GM19239 (cell line): Measurements from ENCODE around the gene PTPRD.

Experiments
- DNase-seq: peaks from one replicate; pipeline ENCODE4 v3.0.0; 2011; ENCODE audit warnings: low spot score; ENCODE audit not compliant: insufficient read length
- FAIRE-seq: peaks from 2 replicates; lab custom pipeline; 2011; peaks lifted over from hg19 to GRCh38; lab: Jason Lieb, UNC

Gene PTPRD

GRCh38 chr9:8430945-8431344 is 2181.9 kb downstream of the PTPRD start:
- DNase-seq, result no peak
- FAIRE-seq, result no peak

GRCh38 chr9:8429768-8430167 is 2183.0 kb downstream of the PTPRD start:
- DNase-seq, result no peak
- no peak for FAIRE-seq

DNA sequence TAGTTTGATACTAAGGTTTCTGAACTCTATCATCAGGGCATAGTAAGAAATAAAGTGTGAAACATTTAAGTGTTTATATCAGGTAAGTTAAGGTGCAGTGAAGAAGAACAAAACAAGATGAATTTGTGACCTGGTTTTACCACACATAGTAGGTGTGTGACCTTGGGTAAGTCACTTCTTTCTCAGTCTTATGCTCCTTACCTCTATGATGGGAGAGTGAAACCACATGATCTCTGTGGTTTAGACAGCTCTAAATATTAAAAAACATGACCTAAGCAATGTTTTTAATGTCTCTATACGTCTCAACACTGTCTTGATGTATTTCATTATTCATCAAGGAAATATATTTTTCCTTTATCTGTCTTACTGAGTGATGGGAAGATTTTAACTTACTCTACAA is 2183.6 kb downstream of the PTPRD start:
- no peak for FAIRE-seq
- no peak for DNase-seq

- no peak for FAIRE-seq
These were observed 2184.4 kb downstream of the PTPRD start for GRCh38 chr9:8428389-8428788.

GRCh38 chr9:8424786-8425410 is 2187.9 kb downstream of the PTPRD start:
- DNase-seq, result no peak
- FAIRE-seq, result no peak

More at GRCh38 chr9:8428389-8428788, 2184.4 kb downstream of the PTPRD start:
- no peak for DNase-seq

DNA sequence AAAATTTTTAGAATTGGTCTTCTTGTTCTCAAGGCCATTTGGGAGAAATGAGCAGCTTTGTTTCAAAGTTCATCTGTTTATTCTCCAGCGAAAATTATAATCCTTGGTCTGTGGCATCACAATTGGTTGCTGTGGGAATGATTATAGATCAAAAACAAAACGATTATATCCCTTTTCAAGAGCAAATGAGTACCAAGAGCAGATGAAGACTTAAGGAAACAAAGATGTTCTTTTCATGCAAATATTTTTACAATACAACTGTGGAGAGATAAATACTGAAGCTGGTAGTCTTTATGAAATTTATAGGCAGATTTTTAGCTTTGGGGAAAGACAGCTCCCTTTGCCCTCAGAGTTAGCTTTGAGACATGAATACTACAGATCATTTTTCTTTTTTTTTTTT is 2192.4 kb downstream of the PTPRD start:
- DNase-seq, result no peak
- FAIRE-seq, result no peak

GRCh38 chr9:8419596-8420275 is 2193.1 kb downstream of the PTPRD start:
- FAIRE-seq, result no peak
- no peak for DNase-seq

DNA sequence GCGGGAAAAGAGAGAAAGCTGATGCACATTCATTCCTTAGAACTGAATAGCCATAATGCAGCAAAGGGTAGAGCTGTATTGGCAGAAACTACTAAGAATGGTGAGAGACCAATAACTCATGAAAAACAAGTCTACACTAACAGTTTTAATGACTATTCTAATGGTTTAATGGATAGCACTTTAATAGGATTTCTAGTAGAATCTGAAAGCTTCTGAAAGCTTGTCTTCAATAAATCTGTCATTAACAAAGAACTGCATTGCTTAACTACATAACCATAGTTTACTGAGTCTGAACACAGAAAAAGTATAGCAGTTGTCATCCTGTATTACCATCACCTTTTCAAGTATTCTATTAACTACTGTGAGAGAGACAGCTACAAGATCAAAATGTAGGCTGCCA is 2195.5 kb downstream of the PTPRD start:
- FAIRE-seq (no peak), DNase-seq (no peak)

- no peak for DNase-seq
- FAIRE-seq, result no peak
These were observed 2200.5 kb downstream of the PTPRD start for GRCh38 chr9:8412327-8412726.

GRCh38 chr9:8408575-8409190 is 2204.1 kb downstream of the PTPRD start:
- DNase-seq (no peak), FAIRE-seq (no peak)

DNA sequence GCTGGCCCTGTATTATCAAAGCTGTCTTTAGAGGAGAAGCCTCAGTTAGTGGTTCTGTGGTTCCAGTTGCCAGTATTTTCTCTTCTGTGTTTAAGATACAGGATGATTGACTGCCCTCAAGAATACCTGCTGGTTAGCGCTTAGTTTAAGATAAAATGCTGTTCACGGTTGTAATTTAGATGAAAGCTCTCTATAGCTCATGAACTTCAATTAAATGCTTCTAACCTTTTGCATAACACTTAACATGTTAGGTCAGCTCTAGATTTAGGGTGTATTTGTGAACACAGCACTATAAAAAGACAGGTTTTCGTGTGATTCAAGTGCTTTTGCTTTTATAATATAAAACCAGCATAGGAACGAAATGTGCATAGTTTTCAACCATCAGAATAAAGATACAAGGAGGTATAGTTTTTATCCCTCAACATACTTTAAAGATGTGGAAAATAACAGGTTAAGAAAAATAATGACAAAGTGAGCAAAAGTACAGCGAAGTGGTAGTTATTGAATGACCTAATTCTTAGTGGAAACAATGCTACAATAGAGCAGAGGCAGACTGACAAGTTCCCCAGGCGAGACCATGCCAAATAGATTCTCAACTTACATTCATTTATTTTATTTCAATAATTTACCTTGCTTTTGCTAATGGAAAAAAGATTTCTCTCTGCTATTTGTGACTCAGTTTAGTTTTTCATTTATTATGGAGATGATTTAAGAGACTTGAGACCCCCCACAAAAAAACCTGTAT is 2210.7 kb downstream of the PTPRD start:
- DNase-seq (no peak), FAIRE-seq (no peak)

DNA sequence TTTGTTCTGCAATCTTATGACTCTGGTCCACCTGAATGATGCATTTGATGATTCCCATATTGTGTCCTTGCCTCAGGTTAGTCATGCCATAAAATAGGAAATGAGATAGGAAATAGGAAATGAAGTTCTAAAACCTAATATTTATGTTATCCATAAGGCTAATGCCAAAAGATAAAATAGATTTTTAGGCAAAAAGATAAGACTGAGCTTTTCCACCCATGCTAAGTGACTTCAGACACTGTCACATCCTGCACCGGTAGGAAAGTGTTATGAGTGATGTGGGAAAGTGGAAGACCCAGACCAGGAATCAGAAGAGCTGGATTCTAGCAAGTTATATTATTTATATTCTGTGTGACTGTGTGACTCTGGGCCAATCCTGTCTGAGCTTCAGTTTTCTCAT is 2212.4 kb downstream of the PTPRD start:
- no peak for FAIRE-seq
- no peak for DNase-seq

DNA sequence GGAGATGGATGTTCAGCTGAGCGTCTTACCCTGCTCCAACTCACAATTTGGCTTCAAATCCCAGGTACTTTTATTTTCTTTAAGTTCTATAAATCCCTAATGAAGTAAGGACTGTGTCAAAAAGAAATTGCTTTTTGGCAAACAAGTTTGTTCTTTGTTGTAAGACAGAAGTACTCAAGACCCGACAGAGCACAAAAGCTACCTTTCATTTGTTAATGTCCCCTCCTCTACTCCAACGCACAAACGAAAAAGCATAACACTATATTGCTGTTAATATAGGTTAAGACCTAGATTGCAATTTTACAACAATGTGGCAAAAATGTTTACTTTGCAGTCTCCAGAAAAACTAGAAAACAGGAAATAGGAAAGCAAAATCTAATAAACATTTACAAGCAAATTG is 2217.8 kb downstream of the PTPRD start:
- no peak for FAIRE-seq
- DNase-seq, result no peak

GRCh38 chr9:8394341-8394740 is 2218.5 kb downstream of the PTPRD start:
- DNase-seq (no peak), FAIRE-seq (no peak)

DNA sequence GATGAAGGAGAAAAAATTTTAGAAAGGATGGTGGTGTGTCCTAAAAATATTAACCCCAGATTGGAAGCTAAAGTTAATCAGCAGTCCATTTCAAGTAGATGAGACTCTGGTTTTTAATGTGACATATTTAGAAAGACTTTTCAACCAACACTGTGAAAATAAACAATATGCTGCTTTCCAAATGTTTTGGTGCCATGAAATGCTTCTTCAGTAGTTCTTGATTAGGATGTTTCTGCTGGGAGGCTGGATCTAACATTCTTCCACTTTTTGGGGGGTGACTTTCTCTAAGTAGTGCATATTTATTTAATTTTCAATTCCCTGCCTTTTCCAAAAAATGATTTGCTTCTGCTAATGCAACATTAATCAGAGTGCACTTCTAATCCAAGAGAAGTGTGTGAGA is 2219.9 kb downstream of the PTPRD start:
- no peak for FAIRE-seq
- DNase-seq, result no peak

GRCh38 chr9:8391566-8391965 is 2221.2 kb downstream of the PTPRD start:
- DNase-seq, result no peak
- FAIRE-seq, result no peak

DNA sequence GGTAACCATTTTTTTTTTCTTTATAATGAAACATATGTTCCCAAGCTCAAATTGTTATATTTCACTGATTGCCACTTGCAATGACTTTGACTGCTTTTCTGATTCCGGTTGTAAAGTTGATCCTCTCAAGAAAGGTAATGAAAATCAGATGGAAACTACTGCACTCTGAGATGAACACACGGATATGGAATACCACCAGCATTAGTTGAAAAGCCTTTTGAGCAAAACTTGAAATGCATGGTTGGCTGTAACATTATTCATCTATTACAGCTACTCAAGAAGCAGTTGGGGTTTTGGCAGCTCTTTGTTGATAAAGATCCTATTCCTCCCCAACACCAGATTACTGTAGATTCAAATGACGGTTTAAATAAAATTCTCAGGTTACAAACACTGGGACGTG is 2221.7 kb downstream of the PTPRD start:
- no peak for FAIRE-seq
- DNase-seq, result no peak

DNA sequence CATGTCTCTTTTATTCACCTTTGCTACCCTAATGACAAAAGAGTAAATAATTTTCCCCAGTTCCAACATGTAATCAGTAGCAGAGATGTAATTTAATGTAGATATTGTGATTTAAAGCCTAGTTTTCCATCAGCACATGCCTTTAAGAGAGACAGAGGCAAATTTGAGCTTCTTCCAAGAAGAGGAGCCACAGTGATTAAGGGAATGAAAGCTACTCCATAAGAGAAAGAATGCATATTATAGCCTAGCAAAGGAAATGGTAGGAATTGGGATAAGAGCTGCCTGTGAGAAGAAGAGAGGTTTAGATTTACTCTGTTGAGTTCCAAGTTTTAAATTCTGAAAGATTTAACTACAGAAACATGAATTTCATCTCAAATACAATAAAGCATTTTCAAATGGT is 2222.2 kb downstream of the PTPRD start:
- no peak for DNase-seq
- no peak for FAIRE-seq

- DNase-seq (no peak), FAIRE-seq (no peak)
These were observed 2223.3 kb downstream of the PTPRD start for GRCh38 chr9:8389531-8389930.

GRCh38 chr9:8388132-8388531 is 2224.7 kb downstream of the PTPRD start:
- DNase-seq (no peak), FAIRE-seq (no peak)

- DNase-seq, result no peak
- no peak for FAIRE-seq
These were observed 2228.7 kb downstream of the PTPRD start for GRCh38 chr9:8384091-8384490.
